Immature natural killer cell (primary cell): ENCODE measurements around the gene KCNIP4. TPM values are rescaled to one million over a fixed set of nuclear protein-coding genes. Genes with fewer than 3 reads are reported as not detected.

Experiments
- DNase-seq, 3 donors: peaks; one replicate each; pipeline ENCODE4 v3.0.0; 2022; ENCODE audit warnings: mixed read lengths in 1 of 3
- H3K27ac Mint-ChIP-seq, 6 donors: one replicate each; pipeline ENCODE4 v1.8.0; 2020; ENCODE audit warnings: mixed read lengths in 6 of 6, mild to moderate bottlenecking in 5 of 6, inconsistent platforms in 4 of 6, moderate library complexity in 3 of 6
- H3K27me3 Mint-ChIP-seq, 3 donors: one replicate each; pipeline ENCODE4 v1.8.0; 2020 to 2021; ENCODE audit warnings: low read depth in 3 of 3, mild to moderate bottlenecking in 3 of 3, mixed read lengths in 3 of 3, moderate library complexity in 3 of 3, inconsistent platforms in 1 of 3
- H3K36me3 Mint-ChIP-seq, 3 donors: one replicate each; pipeline ENCODE4 v1.8.0; 2020; ENCODE audit warnings: mixed read lengths in 3 of 3, inconsistent platforms in 2 of 3, mild to moderate bottlenecking in 2 of 3
- H3K4me1 Mint-ChIP-seq, 2 donors: one replicate each; pipeline ENCODE4 v1.8.0; 2020; ENCODE audit warnings: inconsistent platforms in 2 of 2, mild to moderate bottlenecking in 2 of 2, mixed read lengths in 2 of 2, moderate library complexity in 1 of 2
- H3K4me3 Mint-ChIP-seq, 5 donors: one replicate each; pipeline ENCODE4 v1.8.0; 2020; ENCODE audit warnings: mild to moderate bottlenecking in 5 of 5, mixed read lengths in 5 of 5, inconsistent platforms in 3 of 5, moderate library complexity in 3 of 5
- H3K9me3 Mint-ChIP-seq, 6 donors: one replicate each; pipeline ENCODE4 v1.8.0; 2020; ENCODE audit warnings: mild to moderate bottlenecking in 6 of 6, mixed read lengths in 6 of 6, inconsistent platforms in 4 of 6, moderate library complexity in 3 of 6
- polyA plus RNA-seq, 3 donors: library from polyadenylated mRNA; unstranded; fragments of 300-500 nt; fragmentation: Illumina TruSeq; gene quantifications; one replicate each; pipeline ENCODE4 v1.2.3, GENCODE V29; 2021

The KCNIP4 gene
- polyA plus RNA-seq, 3 donors from 2014 or later: 0.10 TPM; not detected in 2

DNA sequence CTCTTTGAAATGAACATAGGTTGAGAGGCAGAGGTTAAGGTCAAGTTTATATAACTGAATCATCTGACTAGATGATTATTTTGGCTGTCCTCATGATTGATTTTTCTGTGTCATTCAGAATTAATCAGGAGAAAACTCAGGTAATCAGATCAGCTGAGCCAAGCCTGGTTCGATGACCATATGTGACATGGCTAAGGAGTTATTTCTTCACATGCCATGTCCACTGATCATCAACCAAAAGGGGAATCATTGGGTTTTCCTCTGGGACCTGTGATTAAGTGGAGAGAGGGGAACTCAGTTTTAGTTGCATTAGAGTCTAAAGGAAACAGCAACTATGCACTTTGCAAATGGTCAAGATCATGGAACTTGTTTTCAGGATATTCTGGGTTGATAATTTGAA lies 1268.6 kb downstream of the KCNIP4 start:
- Mint-ChIP-seq H3K27me3 (peaks cover 0 to 10% (median 5%) of the 10 kb centered on the region in 3 donors), H3K4me3 (no peak overlapping the region)

More for the DNA sequence above, 1268.6 kb downstream of the KCNIP4 start:
- H3K9me3 Mint-ChIP-seq: no peaks in the 10 kb centered on the region
- no peaks in the 10 kb centered on the region for H3K36me3 Mint-ChIP-seq
- no peak overlapping the region for H3K27ac Mint-ChIP-seq
- DNase-seq: no peak
- H3K4me1 Mint-ChIP-seq: no peaks in the 10 kb centered on the region
